Measurements from ENCODE around the gene IQCH.

The IQCH gene

DNA sequence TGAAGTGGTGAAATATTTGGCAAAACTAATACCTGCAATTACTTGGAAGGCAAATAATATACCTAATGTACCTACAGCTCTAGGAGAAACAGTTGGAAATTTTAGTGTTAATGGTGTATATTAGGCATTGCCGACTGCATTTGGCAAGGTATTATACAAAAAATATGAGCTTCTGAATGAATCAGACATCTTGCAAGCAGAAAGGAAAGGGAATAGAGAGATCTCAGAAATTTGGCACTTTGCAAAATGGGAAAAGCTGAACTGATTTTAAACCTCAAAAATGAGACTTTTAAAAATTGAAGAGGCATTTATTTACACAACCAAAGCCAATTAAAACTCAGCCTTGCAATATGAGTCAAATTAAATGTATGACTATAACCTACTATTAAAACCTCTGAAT is 226.2 kb downstream of the IQCH start:
- in situ Hi-C loops (cut with MboI; ENCODE audit: low sequenced_read_pairs): no loop called here

DNA sequence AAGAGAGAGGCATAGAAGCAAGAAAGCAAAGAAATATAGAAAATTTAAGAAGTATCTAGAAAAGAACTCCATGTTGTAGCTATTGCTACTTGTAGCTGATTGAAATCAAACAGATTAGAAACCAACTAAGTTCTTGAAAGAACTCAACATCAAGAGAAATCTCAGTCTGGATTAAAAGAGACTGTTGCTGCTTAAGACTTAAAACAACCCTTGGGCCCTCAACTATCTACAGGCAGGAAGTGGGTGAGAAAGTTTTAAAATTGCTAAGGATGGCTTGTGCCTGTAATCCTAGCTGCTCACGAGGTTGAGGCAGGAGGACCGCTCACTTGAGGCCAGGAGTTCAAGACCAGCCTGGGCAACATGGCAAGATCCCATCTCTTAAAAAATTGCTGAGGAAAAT is 227.1 kb downstream of the IQCH start:
- in situ Hi-C loops (cut with MboI; ENCODE audit: low sequenced_read_pairs): no loop called here

DNA sequence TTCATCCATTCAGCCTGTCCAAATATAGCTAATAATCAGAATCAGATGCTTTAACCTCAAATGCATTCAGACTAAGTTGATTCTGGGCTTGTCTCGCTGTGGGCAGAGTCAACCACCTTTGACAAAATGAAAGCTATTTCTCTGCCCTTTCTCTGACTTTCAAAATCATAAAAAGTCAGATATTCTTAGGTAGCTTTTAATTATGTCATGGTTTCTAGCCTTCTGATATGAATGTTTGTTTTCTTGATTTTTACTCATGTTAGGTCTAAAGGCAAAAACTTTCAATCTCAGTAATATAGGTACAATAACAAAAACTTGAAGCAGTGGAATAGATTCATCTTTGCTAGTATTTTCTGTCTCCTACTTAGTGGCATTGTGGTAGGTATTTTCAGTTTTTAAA is 241.0 kb downstream of the IQCH start:
- in situ Hi-C loops (cut with MboI; ENCODE audit: low sequenced_read_pairs): no loop called here

DNA sequence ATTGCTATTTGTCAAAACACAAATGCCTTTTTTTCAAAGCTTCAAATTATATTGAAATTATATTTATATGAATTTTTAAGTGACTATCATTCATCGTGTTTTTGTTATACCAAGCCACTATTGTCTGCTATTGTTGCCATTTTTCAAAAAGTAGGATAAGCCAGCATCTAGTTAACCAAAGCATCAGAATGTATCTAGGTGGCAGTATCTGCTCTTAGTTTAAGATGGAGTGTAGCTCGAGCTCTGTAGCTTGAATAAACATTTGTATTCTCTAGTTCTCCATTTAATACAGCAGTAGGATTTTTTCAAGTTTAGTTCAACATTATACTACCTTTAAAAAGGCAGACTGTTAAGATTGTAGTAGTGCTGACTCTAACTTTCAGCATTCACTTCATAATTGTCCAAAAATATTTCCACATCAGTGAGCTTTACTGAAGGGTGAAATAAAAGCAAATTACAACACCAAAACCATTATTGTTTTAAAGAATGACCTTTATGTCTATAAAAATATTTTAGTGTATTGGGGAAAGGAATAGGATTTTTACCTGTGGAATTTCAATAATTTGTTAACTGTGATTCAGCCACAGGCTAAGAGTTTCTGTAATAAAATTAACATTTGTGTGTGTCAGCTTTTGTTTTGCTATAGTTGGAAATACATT is 246.7 kb downstream of the IQCH start:
- in situ Hi-C loops (cut with MboI; ENCODE audit: low sequenced_read_pairs): no loop called here

DNA sequence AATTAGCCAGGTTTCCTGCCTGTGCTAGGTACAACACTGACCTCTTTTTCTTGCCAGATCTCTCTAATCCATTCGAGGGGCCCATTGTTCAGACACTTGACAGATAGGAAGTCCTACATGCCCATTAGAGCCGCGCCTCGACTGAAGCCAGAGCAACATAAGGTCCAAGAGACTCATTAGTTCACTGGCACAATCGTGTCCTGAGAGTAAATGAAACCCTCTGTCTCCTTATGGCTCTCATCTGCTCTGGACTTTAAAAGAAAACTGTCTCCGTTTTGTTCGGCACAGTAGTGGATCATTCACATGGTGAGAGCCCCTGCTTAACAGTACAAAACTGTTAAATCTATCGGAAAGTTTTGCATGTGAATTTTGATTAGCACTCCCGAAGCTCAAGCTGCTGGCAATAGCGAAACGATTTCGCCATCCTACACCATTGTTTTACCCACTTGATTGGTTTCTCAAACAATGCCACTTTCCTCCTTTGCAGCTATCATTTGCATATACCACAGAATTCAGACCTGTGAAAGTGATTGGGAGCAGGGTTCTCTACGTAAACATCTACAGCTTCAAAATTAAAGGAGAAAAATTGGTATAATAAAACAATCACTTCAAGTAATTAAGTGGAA is 247.4 kb downstream of the IQCH start:
- in situ Hi-C loops (cut with MboI; ENCODE audit: low sequenced_read_pairs): no loop called here

DNA sequence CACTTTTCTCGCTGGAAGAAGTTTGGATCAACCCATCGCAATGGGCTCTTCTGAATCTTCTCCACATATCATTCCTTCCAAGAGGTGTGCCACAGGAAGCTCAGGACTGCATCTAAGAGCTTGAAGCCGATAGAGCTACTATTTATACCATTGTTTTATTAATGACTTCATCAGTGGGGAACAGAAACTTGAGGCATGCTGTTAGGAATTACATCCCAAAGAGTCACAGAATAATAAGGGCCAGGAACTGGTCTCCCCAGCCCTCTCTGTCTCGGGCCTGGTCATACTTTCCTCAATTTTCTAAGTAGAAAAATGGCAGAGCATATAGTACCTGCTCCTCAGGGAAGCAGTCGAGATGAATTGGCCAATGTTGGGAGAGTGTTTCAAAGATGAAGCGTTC is 249.5 kb downstream of the IQCH start:
- in situ Hi-C loops (cut with MboI; ENCODE audit: low sequenced_read_pairs): no loop called here

DNA sequence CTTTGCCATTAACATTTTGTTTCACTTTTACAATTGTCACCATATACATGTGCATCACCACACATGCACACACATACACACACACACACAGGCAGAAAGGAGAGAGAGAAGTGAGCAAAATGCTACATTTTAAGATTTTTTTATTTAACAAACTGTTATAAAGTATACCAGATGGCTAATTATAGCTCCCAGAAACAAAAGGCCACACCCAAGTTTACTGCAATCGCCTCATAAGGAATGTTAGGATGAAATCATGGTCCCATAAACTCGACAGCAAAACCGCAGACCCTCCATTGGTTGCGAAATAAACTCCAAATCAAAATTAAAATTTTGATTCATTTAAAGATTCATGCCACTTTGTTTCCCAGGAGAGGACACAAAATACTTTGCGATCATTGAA is 250.2 kb downstream of the IQCH start:
- in situ Hi-C loops (cut with MboI; ENCODE audit: low sequenced_read_pairs): no loop called here

DNA sequence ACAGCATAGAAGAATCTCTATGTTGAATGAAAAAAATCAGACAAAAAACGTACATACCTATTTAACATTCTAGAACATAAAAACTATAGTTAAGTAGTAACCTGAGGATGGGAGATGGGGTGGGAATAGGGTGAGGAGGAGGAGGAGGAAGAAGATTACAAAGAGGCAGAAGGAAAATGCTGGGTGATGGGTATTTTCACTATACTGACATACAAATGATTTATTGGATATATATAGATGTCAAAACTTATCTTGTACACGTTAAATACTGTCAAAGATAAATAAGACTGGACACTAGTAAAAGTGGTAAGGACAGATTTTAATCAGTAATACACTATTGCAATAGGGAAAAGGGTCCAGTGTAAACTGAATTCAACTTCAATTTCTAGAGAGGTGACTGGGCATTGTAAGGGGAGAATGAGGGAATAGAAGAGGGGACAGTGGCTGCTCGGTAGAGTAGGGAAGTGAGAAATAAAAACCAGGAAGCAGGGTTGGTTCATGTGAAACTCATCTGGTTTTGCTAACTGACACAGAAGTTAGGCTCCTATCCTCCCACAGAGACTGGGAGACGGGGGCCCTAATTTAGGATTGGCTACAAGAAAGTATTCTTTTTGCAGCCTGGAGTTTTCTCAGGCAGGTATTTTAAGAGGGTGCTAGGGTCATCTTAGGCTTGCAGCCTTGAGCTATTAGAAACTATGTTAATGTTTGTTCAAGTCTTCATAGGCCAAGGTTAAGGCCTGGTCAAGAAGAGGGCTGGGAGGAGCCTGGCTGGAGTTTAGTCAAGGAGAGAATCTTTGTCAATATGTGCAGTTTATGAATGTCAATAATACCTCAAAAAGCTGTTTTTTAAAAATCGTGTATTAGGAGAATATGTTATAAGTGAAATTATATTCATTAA is 251.3 kb downstream of the IQCH start:
- in situ Hi-C loops (cut with MboI; ENCODE audit: low sequenced_read_pairs): no loop called here

DNA sequence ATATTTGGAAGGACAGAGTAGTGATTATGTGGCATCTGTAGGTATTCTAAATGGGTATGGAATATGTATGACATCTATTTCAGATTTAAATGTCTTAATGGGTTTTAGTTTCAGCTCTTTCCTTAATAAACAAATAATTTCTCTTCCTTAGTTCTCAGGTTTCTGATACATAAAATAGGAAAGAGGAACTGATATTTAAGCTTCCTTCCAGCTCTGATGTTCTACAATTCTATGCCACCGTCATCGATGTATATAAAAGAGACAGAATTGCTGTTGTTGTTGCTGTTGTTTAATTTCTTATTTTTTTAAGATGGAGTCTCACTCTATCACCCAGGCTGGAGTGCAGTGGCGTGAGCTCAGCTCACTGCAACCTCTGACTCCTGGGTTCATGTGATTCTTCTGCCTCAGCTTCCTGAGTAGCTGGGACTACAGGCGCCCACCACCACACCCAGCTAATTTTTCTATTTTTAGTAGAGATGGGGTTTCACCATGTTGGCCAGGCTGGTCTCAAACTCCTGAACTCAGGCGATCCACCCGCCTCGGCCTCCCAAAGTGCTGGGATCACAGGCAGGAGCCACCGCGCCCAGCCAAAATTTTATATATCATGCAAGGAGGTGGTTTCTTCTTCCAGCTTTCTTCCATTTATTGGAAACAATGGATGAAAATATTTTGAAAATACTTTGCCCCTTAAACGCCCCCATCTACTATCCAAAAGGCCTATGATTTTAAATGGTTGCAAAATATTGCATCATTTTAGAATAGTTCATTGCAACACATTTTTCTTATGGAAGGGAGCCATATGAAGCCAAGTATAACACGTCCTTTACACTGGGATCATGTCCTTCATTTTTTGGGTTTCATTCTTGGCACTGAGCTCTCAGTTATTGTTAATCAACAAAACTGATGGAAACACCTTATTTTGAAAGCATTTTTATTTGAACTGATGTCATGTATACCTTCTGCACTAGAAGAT is 252.5 kb downstream of the IQCH start:
- in situ Hi-C loops (cut with MboI; ENCODE audit: low sequenced_read_pairs): no loop called here

DNA sequence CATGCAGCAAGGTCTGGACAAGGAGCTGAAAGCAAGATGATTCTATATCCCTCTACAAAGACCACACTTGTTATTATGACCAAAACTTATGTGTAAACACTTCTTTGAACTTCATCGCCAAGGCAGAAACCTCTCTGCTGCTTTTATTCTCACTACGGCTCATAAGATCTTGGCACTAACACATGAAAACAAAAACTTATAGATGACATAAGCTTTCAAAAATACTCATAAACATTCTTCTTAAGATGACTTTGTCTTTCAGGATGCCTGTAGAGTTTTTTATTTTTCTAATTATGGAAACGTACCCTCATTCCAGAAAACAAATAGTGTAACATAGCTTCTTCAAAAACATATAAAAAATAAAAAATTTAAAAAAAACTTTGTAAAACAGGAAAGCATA is 253.8 kb downstream of the IQCH start:
- in situ Hi-C loops (cut with MboI; ENCODE audit: low sequenced_read_pairs): no loop called here

DNA sequence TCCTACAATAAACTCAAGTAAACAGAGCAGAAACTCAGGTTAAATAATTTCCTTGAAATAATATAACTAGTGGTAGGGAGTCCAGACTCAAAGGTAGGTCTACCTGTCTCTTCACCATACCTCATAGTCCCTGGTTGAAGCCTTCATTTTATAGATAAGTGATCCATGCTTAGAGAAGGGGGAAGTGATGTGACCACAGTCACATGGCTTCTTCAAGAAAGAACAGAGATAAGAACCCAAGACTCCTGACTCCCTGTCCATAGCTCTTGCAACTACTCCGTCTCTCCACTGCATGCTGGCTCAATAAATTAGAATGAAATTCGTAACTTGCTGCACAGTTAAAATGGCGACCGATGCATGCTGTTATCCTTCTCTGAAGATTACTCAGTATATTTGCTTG is 255.3 kb downstream of the IQCH start:
- in situ Hi-C loops (cut with MboI; ENCODE audit: low sequenced_read_pairs): no loop called here

DNA sequence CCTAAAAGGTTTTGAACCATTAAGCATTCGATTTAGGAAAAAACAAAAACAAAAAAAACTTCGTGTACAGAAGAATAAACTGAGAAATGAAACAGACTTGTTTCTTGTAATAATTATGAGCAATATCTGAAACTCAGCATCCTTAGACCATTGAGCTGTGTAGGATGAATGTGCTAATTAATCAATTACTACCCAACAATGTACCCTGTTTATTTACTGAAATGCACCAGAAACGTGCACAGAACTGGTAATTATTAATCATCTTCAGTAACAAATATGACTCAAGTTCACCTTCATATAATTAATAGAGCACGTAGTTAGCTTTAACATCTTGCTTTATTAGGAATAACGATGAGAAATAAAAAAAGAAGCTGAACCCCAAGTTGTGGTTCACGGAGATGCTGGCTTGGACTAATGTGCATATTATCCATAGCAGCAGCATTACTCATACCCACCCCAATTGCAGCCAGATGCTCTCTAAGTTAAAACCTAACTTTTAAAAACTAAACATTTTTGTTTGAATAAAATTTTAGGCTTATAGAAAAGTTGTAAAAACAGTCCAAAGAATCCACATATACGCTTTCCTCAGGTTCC is 256.1 kb downstream of the IQCH start:
- in situ Hi-C loops (cut with MboI; ENCODE audit: low sequenced_read_pairs): no loop called here

DNA sequence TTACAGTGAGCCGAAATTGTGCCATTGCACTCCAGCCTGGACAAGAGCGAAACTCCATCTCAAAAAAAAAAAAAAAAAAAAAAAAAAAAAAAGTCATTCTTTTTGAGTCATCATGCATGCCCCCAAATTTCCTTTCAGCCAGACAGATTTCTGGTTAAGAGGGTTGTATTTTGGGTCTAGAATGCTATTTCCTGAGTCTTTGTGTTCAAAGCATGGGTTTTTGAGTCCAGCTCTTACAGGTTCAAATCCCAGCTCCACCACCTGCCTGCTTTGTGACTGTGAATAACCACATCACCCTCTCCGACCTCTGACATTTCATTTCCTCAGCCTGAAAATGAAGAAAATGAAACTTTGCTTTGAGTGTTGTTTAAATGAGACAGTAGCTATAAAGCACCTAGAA is 257.0 kb downstream of the IQCH start:
- in situ Hi-C loops (cut with MboI; ENCODE audit: low sequenced_read_pairs): no loop called here

DNA sequence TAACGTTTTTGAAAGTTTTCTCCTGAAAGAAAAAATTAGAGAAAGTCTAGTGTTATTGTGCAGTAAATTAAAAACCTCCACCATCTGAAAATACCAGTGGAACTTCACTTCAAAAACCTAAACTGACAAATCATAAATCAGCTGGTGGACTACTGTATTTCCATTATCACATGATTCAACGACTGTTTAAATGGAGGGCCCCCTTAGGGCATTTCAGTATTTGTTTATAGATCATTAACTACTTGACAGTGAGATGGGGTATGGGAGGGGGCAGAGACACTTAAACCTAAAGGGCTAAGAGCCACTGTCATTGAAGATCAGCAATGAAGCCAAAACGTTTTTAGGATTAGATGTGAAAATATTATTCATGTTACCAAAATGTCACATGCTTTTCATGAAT is 257.6 kb downstream of the IQCH start:
- in situ Hi-C loops (cut with MboI; ENCODE audit: low sequenced_read_pairs): no loop called here

DNA sequence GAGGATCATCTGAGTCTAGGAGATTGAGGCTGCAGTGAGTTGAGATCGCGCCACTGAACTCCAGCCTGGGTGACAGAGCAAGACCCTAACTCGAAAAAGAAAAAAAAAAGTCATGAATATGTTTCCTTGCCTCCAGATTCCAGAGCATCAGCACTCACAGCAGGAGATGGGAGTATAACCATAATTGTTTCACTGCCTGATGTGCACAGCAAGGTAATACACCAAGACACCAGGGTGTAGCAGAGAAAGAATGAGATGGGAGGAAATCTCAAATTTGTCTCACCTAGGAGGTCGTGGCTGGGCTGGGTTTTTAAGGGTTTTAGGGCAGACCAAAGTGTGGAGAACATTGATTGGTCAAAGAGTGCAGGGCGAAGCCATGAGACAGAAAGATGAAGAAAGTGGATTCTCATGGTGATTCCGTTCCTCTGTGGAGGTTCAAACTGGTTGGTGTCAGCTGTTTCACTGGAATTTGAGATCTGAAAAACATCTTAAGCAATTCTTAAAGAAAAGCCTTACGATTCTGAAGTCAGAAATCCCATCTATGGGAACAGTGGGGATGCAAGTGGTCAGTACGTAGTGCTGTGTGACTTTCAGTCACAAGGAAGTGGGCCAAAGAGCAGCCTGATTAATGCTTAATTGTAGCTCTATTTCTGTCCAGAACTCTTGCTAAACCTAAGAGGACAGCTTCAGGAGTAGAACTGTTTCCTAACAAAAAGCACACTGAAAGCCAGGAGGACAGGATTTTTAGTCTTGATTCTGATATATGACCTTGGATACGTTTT is 258.5 kb downstream of the IQCH start:
- in situ Hi-C loops (cut with MboI; ENCODE audit: low sequenced_read_pairs): no loop called here

DNA sequence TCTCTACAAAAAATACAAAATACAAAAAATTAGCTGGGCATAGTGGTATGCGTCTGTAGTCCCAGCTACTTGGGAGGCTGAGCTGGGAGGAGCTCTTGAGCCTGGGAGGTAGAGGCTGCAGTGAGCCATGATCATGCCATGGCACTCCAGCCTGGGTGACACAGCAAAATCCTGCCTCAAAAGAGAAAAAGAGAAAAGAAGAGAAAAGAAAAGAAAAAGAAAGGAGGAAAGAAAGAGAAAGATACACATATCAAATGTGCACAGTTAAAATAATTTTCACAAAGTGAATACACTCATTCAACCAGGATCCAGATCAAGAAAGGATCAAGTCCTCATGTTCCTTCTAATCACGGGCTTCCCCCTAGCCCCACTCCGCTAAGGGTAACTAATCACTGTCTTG is 260.5 kb downstream of the IQCH start:
- in situ Hi-C loops (cut with MboI; ENCODE audit: low sequenced_read_pairs): no loop called here

DNA sequence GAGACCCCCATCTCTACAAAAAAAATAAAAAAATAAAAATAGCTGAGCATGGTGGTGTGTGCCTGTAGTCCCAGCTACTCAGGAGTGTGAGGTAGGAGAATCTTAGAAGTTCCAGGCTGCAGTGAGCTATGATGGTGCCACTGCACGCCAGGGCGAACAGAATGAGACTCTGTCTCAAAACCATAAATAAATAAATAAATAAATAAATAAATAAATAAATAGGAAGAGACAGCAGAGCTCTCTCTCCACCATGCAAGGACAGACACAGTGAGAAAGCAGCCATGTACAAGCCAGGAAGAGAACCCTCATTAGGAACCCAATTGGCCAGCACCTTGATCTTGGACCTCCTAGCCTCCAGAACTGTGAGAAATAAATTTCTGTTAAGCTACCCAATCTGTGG is 261.0 kb downstream of the IQCH start:
- in situ Hi-C loops (cut with MboI; ENCODE audit: low sequenced_read_pairs): no loop called here

DNA sequence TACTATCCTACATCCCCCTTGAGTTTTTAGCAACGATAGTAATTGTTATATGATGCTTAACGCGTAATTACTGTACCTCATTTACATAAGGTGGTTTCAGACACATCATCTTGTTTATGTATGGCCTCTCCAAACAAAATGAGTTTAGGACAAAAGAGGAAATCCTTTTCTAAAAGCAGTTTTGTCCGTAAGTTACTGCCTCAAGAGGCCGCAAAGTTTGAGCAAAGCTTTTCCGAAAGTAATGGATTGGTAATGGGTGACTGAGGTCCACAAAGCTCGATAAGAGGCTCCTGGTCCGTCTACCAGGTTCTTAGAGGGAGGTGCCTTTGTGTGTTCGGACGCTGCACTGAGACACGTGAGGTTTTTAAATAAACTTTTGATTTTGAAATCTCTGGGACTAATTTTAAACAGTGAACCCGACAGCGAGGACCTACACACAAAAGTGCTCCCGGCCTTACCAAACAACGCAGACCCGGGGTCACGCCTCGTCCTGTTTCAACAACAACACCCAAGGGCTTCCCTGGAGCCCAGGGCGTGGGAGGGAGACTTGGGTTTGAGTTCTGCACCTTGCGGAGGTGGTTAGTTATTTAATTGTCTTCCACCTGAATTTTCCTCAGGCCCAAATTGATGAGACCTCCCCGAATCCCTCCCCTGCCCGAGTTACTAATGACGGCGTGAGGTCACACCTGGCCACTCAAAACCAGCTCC is 265.9 kb downstream of the IQCH start:
- in situ Hi-C loops (cut with MboI; ENCODE audit: low sequenced_read_pairs): no loop called here
